ENCODE data around the gene AMBRA1. TPM values are rescaled to one million over a fixed set of nuclear protein-coding genes. Genes with fewer than 3 reads are reported as not detected.

AMBRA1 gene
- total and polyA plus RNA-seq, 2 of the 8 experiments (the other 6 are each of a cell fraction or from before 2014, with no cell fraction given), result 14.2 to 37.4 TPM

GRCh38 chr11:46377290-46377689 is 216.5 kb downstream of the AMBRA1 start:
- no peak overlapping the region for H2BK5ac ChIP-seq (ENCODE audit: low read depth, low read length)
- H4K20me1 ChIP-seq (replicated peaks in 1 of 2; ENCODE audit: control insufficient read depth in 1 of 2, insufficient read depth in 2 of 2, low read length in 2 of 2), result peaks cover 12 to 16% of the 10 kb centered on the region in 2 experiments
- H4K5ac ChIP-seq (ENCODE audit: insufficient read length, low read depth, low read length), result no peak overlapping the region
- H3K18ac ChIP-seq (ENCODE audit: extremely low read depth, low read length), result no peak overlapping the region
- no peak overlapping the region for H2AFZ ChIP-seq (ENCODE audit: low read length)
- H3K79me1 ChIP-seq (ENCODE audit: low read depth, low read length), result no peaks in the 10 kb centered on the region
- H3K4me1 ChIP-seq (replicated peaks in 1 of 4; ENCODE audit: control insufficient read depth in 3 of 4, insufficient read depth in 4 of 4, low read length in 3 of 4), result peaks cover 0 to 10% (median 8%) of the 10 kb centered on the region in 4 experiments; a peak in 6 of 7 replicates
- ChIA-PET POLR2A (ENCODE audit: partially characterized antibody) (interaction anchor here (1.0 to 1.1 kb wide), 2 partner anchors 25 to 128 kb away, joined by 4 to 5 read pairs; no protein-coding TSS in a partner anchor), CTCF (ENCODE audit: partially characterized antibody) (interaction anchor here (1.0 to 44.5 kb wide), 9 partner anchors 10 to 152 kb away, joined by 3 to 1004 read pairs (median 6); partner anchors contain the start of gene DGKZ)
- no peak overlapping the region for H4K8ac ChIP-seq (ENCODE audit: extremely low read depth, insufficient read depth, low read length)
- H3K4ac ChIP-seq (replicated peaks; ENCODE audit: insufficient read length, low read depth, low read length), result no peak overlapping the region
- H3K23me2 ChIP-seq (ENCODE audit: low read depth, low read length), result peaks cover 9% of the 10 kb centered on the region; the same call in 1 of the 2 replicates
- H3K14ac ChIP-seq (ENCODE audit: insufficient read length), result no peak overlapping the region
- no peaks in the 10 kb centered on the region for H3K9me3 ChIP-seq (ENCODE audit: insufficient read depth in 2 of 2, low read depth in 1 of 2, low read length in 1 of 2)
- no peak overlapping the region for H2BK15ac ChIP-seq (ENCODE audit: low read length)
- no peak overlapping the region for H3K56ac ChIP-seq (replicated peaks; ENCODE audit: insufficient read length, low read depth, low read length)
- H3K9ac ChIP-seq (replicated peaks in 1 of 4; ENCODE audit: extremely low read depth in 1 of 4, low read depth in 3 of 4, low read length in 3 of 4), result no peak overlapping the region
- no peak for FAIRE-seq
- peaks cover 7 to 33% (median 22%) of the 10 kb centered on the region in 4 experiments; a peak in 4 of 8 replicates for H3K36me3 ChIP-seq (ENCODE audit: control insufficient read depth in 2 of 4, insufficient read depth in 4 of 4, low read length in 3 of 4)
- H3K4me2 ChIP-seq (ENCODE audit: insufficient read depth in 1 of 2, low read depth in 2 of 2, low read length in 2 of 2), result no peak overlapping the region
- no peak overlapping the region for H2AK5ac ChIP-seq (ENCODE audit: low read depth, low read length)
- no peak overlapping the region for H3K27ac ChIP-seq (ENCODE audit: low read depth, low read length)
- H2BK120ac ChIP-seq (replicated peaks; ENCODE audit: low read depth, low read length), result no peak overlapping the region
- 90% methylated on average over 7 of the region's 11 CpGs; no CpG with 5 or more reads in 1 of the 2 experiments for WGBS, 2 experiments (ENCODE audit: extremely low coverage in 1 of 2, insufficient coverage in 1 of 2, insufficient read length in 1 of 2, insufficient replicate concordance in 2 of 2, low coverage in 1 of 2, low lambda C conversion rate in 2 of 2, missing lambda C conversion rate in 1 of 2)
- DNase-seq (ENCODE audit: low read depth in 1 of 2, low spot score in 2 of 2), result no peak
- H3K4me3 ChIP-seq (ENCODE audit: extremely low read depth in 1 of 4, insufficient read depth in 2 of 4, low read depth in 3 of 4, low read length in 4 of 4), result no peak overlapping the region
- H4K91ac ChIP-seq (replicated peaks; ENCODE audit: insufficient read length, low read length), result no peak overlapping the region
- no peak overlapping the region for H2BK20ac ChIP-seq (ENCODE audit: low read length)
- H3K23ac ChIP-seq (ENCODE audit: insufficient read length), result no peak overlapping the region
- no peaks in the 10 kb centered on the region; a peak in 1 of 4 replicates for H3K79me2 ChIP-seq (ENCODE audit: control insufficient read depth in 1 of 2, insufficient read depth in 2 of 2, low read length in 2 of 2)
- no peak for TF ChIP-seq ATF2 (IDR thresholded peaks at IDR 0.05; ENCODE audit: low read length)
- no peak for TF ChIP-seq BCL11A (IDR thresholded peaks at IDR 0.05; ENCODE audit: low read depth in 2 of 2, low read length in 2 of 2)
- TF ChIP-seq SP1 (IDR thresholded peaks at IDR 0.05; ENCODE audit: low read depth, low read length), result no peak
- no peak for TF ChIP-seq CBX5 (IDR thresholded peaks at IDR 0.05; ENCODE audit: low read depth, low read length)
- TF ChIP-seq CHD2 (IDR thresholded peaks at IDR 0.05; ENCODE audit: low read length), result no peak
- TF ChIP-seq NRF1 (IDR thresholded peaks at IDR 0.05; ENCODE audit: low read depth, low read length), result no peak
- no peaks in the 10 kb centered on the region for H3K27me3 ChIP-seq (replicated peaks in 1 of 4; ENCODE audit: control insufficient read depth in 3 of 4, extremely low read depth in 1 of 4, insufficient read depth in 3 of 4, low read length in 3 of 4)
- H2BK12ac ChIP-seq (ENCODE audit: low read depth, low read length), result no peak overlapping the region

All from H1 (cell line).